ENCODE results near the gene ANKRD28.

DNA sequence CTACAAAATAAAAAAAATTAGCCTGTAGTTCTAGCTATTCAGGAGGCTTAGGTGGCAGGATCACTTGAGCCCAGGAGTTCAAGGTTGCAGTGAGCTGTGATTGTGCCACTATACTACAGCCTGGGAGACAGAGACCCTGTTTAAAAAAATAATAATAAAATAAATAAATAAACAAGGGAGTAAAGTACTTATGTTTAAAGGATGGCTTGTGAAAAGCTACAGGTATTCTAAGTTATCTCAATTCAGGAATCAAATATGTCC lies 74.2 kb downstream of the ANKRD28 start:
- TF ChIP-seq, protein P1, sequence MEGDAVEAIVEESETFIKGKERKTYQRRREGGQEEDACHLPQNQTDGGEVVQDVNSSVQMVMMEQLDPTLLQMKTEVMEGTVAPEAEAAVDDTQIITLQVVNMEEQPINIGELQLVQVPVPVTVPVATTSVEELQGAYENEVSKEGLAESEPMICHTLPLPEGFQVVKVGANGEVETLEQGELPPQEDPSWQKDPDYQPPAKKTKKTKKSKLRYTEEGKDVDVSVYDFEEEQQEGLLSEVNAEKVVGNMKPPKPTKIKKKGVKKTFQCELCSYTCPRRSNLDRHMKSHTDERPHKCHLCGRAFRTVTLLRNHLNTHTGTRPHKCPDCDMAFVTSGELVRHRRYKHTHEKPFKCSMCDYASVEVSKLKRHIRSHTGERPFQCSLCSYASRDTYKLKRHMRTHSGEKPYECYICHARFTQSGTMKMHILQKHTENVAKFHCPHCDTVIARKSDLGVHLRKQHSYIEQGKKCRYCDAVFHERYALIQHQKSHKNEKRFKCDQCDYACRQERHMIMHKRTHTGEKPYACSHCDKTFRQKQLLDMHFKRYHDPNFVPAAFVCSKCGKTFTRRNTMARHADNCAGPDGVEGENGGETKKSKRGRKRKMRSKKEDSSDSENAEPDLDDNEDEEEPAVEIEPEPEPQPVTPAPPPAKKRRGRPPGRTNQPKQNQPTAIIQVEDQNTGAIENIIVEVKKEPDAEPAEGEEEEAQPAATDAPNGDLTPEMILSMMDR (IDR thresholded peaks at IDR 0.05 in 2 of 3, conservative IDR thresholded peaks at IDR 0.05 in 1 of 3; ENCODE audit: insufficient read depth in 2 of 3, low read depth in 1 of 3, low read length in 3 of 3), result no peak
- TF ChIP-seq NELFE (IDR thresholded peaks at IDR 0.05; ENCODE audit: insufficient read depth, insufficient read length), result no peak
- no peak for TF ChIP-seq ATF1 (CRISPR knock-in tag; IDR thresholded peaks at IDR 0.05)
- no peak for TF ChIP-seq ATF1 (tag; IDR thresholded peaks at IDR 0.05)
- TF ChIP-seq, protein P2, sequence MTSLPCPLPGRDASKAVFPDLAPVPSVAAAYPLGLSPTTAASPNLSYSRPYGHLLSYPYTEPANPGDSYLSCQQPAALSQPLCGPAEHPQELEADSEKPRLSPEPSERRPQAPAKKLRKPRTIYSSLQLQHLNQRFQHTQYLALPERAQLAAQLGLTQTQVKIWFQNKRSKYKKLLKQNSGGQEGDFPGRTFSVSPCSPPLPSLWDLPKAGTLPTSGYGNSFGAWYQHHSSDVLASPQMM (CRISPR knock-in tag; IDR thresholded peaks at IDR 0.05), result no peak

Measured in K562 (cell line).